HepG2 (cell line): ENCODE measurements around the gene SACS. TPM values are rescaled to one million over a fixed set of nuclear protein-coding genes. Genes with fewer than 3 reads are reported as not detected.

Experiments
- ATAC-seq: fragments of 200-7000 bp; cut with Tn5 transposase; 3 replicates; pipeline ENCODE4 v1.9.1; 2020; ENCODE audit warnings: mild to moderate bottlenecking, moderate library complexity
- BruUV-seq: library from RNA; stranded (reverse); fragments of 400-500 nt; replicated peaks from 2 replicates; lab custom pipeline; 2021; lab: Mats Ljungman, UMichigan
- CTCF ChIA-PET: fragments of 300-600 bp; formaldehyde crosslinking; extraction: SDS; loops from one replicate; lab custom pipeline; 2021; ENCODE audit warnings: low total read pairs, inconsistent platforms, low intra/inter-chr PET ratio; lab: Yijun Ruan, JAX
- POLR2A ChIA-PET: fragments of 350-600 bp; sonication (Branson Sonifier 250); formaldehyde crosslinking; loops from one replicate; lab custom pipeline; 2020; ENCODE audit warnings: antibody characterized with exemption, inconsistent platforms; lab: Yijun Ruan, JAX
- DNase-seq: peaks from one replicate; pipeline ENCODE4 v3.0.0-alpha.2; 2015; ENCODE audit warnings: low spot score
- FAIRE-seq: peaks from 3 replicates; lab custom pipeline; 2011; peaks lifted over from hg19 to GRCh38; lab: Jason Lieb, UNC
- H2AFZ ChIP-seq: one replicate; pipeline ENCODE4 v1.6.1; 2011; ENCODE audit warnings: low read length, inconsistent platforms
- H3K27ac ChIP-seq: fragments of 300-600 bp; 3 replicates; pipeline ENCODE4 v1.8.0; 2011; ENCODE audit warnings: mixed run types, mild to moderate bottlenecking, mixed read lengths, low read length, inconsistent platforms; ENCODE audit not compliant: insufficient read depth; ENCODE audit errors: extremely low read length
- H3K27me3 ChIP-seq, 2 experiments: fragments of 200-600 bp in 1 of 2; 2 replicates in 1 of 2; 3 replicates in 1 of 2; pipeline versions ENCODE4 v1.6.0 to v1.8.0; 2011; ENCODE audit warnings: low read length in 2 of 2, mild to moderate bottlenecking in 2 of 2, moderate library complexity in 2 of 2, inconsistent platforms in 1 of 2; ENCODE audit not compliant: insufficient read depth in 2 of 2, control insufficient read depth in 1 of 2
- H3K36me3 ChIP-seq, 2 experiments: fragments of 200-600 bp in 1 of 2; replicated peaks in 1 of 2; 2 replicates in 1 of 2; 3 replicates in 1 of 2; pipeline versions ENCODE4 v1.5.1 to v1.8.0; 2011; ENCODE audit warnings: low read length in 2 of 2, inconsistent platforms in 1 of 2; ENCODE audit not compliant: insufficient read depth in 2 of 2, control insufficient read depth in 1 of 2
- H3K4me1 ChIP-seq: 2 replicates; pipeline ENCODE4 v1.5.1; 2012; ENCODE audit warnings: low read length, inconsistent platforms; ENCODE audit not compliant: insufficient read depth
- H3K4me2 ChIP-seq: 2 replicates; pipeline ENCODE4 v1.6.0; 2011; ENCODE audit warnings: low read depth, low read length, inconsistent platforms
- H3K4me3 ChIP-seq, 3 experiments: fragments of 200-600 bp in 1 of 3; sonication (generic), shearing (Covaris generic) in 1 of 3; replicated peaks in 1 of 3; 2 replicates each; pipeline ENCODE4 v1.5.1; 2011 to 2016; ENCODE audit warnings: low read length in 3 of 3, inconsistent platforms in 2 of 3, low read depth in 2 of 3, mild to moderate bottlenecking in 2 of 3, control low read depth in 1 of 3, mixed read lengths in 1 of 3; ENCODE audit not compliant: insufficient read depth in 1 of 3
- H3K79me2 ChIP-seq: one replicate; pipeline ENCODE4 v1.6.1; 2011; ENCODE audit warnings: low read length, inconsistent platforms; ENCODE audit not compliant: insufficient read depth
- H3K9ac ChIP-seq: 2 replicates; pipeline ENCODE4 v1.6.0; 2011; ENCODE audit warnings: mild to moderate bottlenecking, low read depth, low read length, inconsistent platforms; ENCODE audit not compliant: insufficient read depth
- H3K9me3 ChIP-seq: 2 replicates; pipeline ENCODE4 v1.5.1; 2012; ENCODE audit warnings: mild to moderate bottlenecking, low read length
- H4K20me1 ChIP-seq: 2 replicates; pipeline ENCODE4 v1.6.0; 2011; ENCODE audit warnings: inconsistent platforms, mild to moderate bottlenecking, low read length, moderate library complexity; ENCODE audit not compliant: insufficient read depth
- MIXL1 ChIP-seq: IDR thresholded peaks from 2 replicates; pipeline ENCODE4 v1.6.1; 2016
- NPAS2 ChIP-seq: sonication (generic); formaldehyde crosslinking; IDR thresholded peaks from 2 replicates; pipeline ENCODE4 v1.8.0; 2022; ENCODE audit warnings: mild to moderate bottlenecking, missing genetic modification reagents, borderline replicate concordance
- RAD51 ChIP-seq: fragments of 450-650 bp; IDR thresholded peaks from 2 replicates; pipeline ENCODE4 v1.6.1; 2016; ENCODE audit warnings: borderline replicate concordance
- ZNF333 ChIP-seq: sonication (generic); formaldehyde crosslinking; IDR thresholded peaks from 2 replicates; pipeline ENCODE4 v1.4.0; 2020; ENCODE audit warnings: mild to moderate bottlenecking, missing genetic modification reagents, borderline replicate concordance
- ZNF556 ChIP-seq: sonication (generic); formaldehyde crosslinking; IDR thresholded peaks from 2 replicates; pipeline ENCODE4 v1.4.0; 2020; ENCODE audit warnings: mild to moderate bottlenecking, missing genetic modification reagents, borderline replicate concordance
- ZNF766 ChIP-seq: sonication (generic); formaldehyde crosslinking; IDR thresholded peaks from 2 replicates; pipeline ENCODE4 v1.5.0; 2020; ENCODE audit warnings: missing genetic modification reagents, borderline replicate concordance
- WGBS: methylation state at CpG from one replicate; pipeline ENCODE4 v1.1.6; 2017; ENCODE audit warnings: low lambda C conversion rate; 5-methylcytosine and 5-hydroxymethylcytosine counted together
- in situ Hi-C: cut with HindIII; loops from 2 replicates; pipeline ENCODE4 v1.10.0; 2017; ENCODE audit warnings: low pct_unique_long_range_greater_than_20kb; ENCODE audit not compliant: extremely low pct_ligation_motif_present
- intact Hi-C: fragments of 100-400 bp; cut with micrococcal nuclease; formaldehyde crosslinking; loops from one replicate; pipeline ENCODE4 v1.10.0; 2022; ENCODE audit not compliant: unreplicated experiment
- polyA plus RNA-seq, 8 experiments: library from polyadenylated mRNA; depleted of rRNA in 3 of 8; stranded (reverse) in 7 of 8; unstranded in 1 of 8; fragments of >200 nt; fragmentation: Illumina TruSeq in 4 of 8; extraction: Trizol in 4 of 8; gene quantifications; 2 replicates each; pipeline versions ENCODE4 v1.2.1 to v1.2.3, GENCODE V29; 2011 to 2016; ENCODE audit warnings: low read depth in 4 of 8, missing spikeins in 1 of 8, mixed read lengths in 1 of 8; ENCODE audit not compliant: insufficient read depth in 1 of 8
- total RNA-seq, 5 experiments: library from RNA; depleted of rRNA; stranded (reverse); fragments of >200 nt; fragmentation: Illumina TruSeq; extraction: Trizol; gene quantifications; 2 replicates each; pipeline ENCODE4 v1.2.3, GENCODE V29; 2016; ENCODE audit warnings: low read depth in 1 of 5
- TF ChIP-seq, protein P1 (sequence below): IDR thresholded peaks from 2 replicates; pipeline ENCODE4 v1.6.1; 2016; ENCODE audit warnings: missing genetic modification reagents, missing compliant biosample characterization
- TF ChIP-seq, protein P2 (sequence below), 2 experiments: sonication (generic) in 1 of 2; formaldehyde crosslinking in 1 of 2; IDR thresholded peaks; 2 replicates each; pipeline versions ENCODE4 v1.6.1 to v1.9.0; 2014 to 2022; ENCODE audit warnings: antibody characterized with exemption in 1 of 2, borderline replicate concordance in 1 of 2, inconsistent platforms in 1 of 2, low read depth in 1 of 2, missing genetic modification reagents in 1 of 2
- TF ChIP-seq, protein P3 (sequence below): IDR thresholded peaks from 2 replicates; pipeline ENCODE4 v1.6.1; 2018; ENCODE audit warnings: missing genetic modification reagents, mild to moderate bottlenecking, missing compliant biosample characterization

Gene SACS
- total and polyA plus RNA-seq, 2 of the 13 experiments (the other 11 are each of a cell fraction or from before 2014, with no cell fraction given) = 4.0 to 15.7 TPM

GRCh38 chr13:23381866-23382265, 51.6 kb downstream of the SACS start:
- Histone ChIP-seq H3K27ac (no peak overlapping the region), H3K4me3 (no peak overlapping the region), H4K20me1 (no peaks in the 10 kb centered on the region), H3K9me3 (no peaks in the 10 kb centered on the region), H3K4me1 (no peaks in the 10 kb centered on the region), H2AFZ (no peak overlapping the region), H3K4me2 (no peak overlapping the region), H3K9ac (no peak overlapping the region), H3K79me2 (no peaks in the 10 kb centered on the region), H3K27me3 (peaks cover 0 to 32% of the 10 kb centered on the region in 2 experiments; a peak in 1 of 5 replicates), H3K36me3 (no peaks in the 10 kb centered on the region)
- CTCF ChIA-PET = no interaction called here
- WGBS = 8% methylated on average over 6 of the region's 6 CpGs
- TF ChIP-seq ZNF766 (CRISPR knock-in tag) (no peak), RAD51 (no peak), NPAS2 (CRISPR knock-in tag) (no peak), ZNF333 (no peak), MIXL1 (CRISPR knock-in tag) (no peak), ZNF556 (no peak)
- TF ChIP-seq, protein P1, sequence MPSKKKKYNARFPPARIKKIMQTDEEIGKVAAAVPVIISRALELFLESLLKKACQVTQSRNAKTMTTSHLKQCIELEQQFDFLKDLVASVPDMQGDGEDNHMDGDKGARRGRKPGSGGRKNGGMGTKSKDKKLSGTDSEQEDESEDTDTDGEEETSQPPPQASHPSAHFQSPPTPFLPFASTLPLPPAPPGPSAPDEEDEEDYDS (CRISPR knock-in tag) = no peak
- TF ChIP-seq, protein P2, sequence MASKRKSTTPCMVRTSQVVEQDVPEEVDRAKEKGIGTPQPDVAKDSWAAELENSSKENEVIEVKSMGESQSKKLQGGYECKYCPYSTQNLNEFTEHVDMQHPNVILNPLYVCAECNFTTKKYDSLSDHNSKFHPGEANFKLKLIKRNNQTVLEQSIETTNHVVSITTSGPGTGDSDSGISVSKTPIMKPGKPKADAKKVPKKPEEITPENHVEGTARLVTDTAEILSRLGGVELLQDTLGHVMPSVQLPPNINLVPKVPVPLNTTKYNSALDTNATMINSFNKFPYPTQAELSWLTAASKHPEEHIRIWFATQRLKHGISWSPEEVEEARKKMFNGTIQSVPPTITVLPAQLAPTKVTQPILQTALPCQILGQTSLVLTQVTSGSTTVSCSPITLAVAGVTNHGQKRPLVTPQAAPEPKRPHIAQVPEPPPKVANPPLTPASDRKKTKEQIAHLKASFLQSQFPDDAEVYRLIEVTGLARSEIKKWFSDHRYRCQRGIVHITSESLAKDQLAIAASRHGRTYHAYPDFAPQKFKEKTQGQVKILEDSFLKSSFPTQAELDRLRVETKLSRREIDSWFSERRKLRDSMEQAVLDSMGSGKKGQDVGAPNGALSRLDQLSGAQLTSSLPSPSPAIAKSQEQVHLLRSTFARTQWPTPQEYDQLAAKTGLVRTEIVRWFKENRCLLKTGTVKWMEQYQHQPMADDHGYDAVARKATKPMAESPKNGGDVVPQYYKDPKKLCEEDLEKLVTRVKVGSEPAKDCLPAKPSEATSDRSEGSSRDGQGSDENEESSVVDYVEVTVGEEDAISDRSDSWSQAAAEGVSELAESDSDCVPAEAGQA (IDR thresholded peaks at IDR 0.05; ENCODE audit: low read depth) = no peak
- TF ChIP-seq, protein P2 (CRISPR knock-in tag; IDR thresholded peaks at IDR 0.05; ENCODE audit: borderline replicate concordance) = no peak
- TF ChIP-seq, protein P3, sequence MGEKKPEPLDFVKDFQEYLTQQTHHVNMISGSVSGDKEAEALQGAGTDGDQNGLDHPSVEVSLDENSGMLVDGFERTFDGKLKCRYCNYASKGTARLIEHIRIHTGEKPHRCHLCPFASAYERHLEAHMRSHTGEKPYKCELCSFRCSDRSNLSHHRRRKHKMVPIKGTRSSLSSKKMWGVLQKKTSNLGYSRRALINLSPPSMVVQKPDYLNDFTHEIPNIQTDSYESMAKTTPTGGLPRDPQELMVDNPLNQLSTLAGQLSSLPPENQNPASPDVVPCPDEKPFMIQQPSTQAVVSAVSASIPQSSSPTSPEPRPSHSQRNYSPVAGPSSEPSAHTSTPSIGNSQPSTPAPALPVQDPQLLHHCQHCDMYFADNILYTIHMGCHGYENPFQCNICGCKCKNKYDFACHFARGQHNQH (CRISPR knock-in tag) = no peak
- in situ Hi-C loops = no loop called here
- no TSS peak for BruUV-seq
- intact Hi-C loops = no loop called here
- ATAC-seq = no peak
- POLR2A ChIA-PET = no interaction called here
- DNase-seq = no peak
- no peak for FAIRE-seq
